ENCODE measurements around the gene DNAJC30.
"Not testable (repeated sequence)": the region's sequence is repeated elsewhere in the genome, so short reads cannot be mapped to it uniquely, and the experiment has no call there.

DNA sequence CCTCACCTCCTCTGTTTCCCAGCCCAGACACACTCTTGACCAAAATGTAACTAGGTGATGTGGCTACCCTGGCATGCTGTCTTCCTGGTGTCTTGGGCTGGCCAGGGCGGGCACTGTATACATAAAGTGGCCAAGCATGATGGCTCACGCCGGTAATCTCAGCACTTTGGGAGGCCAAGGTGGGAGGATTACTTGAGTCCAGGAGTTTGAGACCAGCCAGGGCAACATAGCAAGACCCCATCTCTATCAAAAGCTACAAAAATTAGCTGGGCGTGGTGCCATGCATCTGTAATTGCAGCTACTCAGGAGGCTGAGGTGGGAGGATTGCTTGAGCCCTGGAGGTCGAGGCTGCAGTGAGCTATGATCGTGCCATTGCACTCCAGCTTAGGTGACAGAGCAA, 30.1 kb upstream of the DNAJC30 start:
- TF ChIP-seq POLR2A, CTCF (IDR thresholded peaks at IDR 0.05): not testable (repeated sequence)
